ENCODE measurements around the gene SLC50A1.
A peak's percentile ranks its signal among the peaks of the same experiment; 100 is the strongest.
"Not testable (repeated sequence)": the region's sequence is repeated elsewhere in the genome, so short reads cannot be mapped to it uniquely, and the experiment has no call there.

The SLC50A1 gene

GRCh38 chr1:155137154-155137949, 1.7 kb downstream of the SLC50A1 start:
- no peak for DNase-seq

DNA sequence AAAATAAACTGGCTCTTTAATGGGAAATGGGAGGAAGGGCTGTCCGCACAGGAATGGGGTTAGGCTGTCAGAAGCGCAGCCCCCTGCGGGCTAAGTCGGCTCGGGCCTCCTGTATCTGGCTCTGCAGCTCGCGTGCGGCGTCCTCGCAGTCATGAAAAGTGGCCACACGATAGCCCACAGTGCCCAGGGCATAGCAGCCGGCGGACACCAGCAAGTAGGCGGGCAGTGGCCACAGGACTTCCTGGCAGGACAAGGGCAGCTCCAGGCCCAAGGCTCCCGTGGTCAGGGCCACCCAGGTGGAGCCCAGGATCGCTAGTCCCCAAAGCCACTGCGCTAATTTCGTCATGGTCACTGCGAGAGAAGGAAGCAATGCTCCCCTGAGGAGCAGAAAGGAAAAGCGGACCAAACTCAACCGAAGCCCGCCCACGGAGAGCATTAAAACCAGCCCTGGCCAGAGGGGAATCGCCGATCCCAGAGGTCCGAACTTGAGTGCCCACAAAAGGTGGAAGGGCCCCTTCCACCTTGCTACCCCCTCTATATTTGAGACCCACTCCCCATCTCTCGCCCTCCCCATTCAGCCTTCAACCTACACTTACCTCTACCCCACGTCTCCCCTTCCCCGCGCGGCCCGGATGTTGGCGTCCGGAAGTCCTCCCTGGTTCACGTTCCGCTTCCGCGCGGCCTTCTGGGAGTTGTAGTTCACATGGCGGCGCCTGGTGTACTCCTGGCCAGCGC, 4.4 kb downstream of the SLC50A1 start, which contains the start of gene DPM3:
DPM3 (minus strand) TSS at position 637 of the 735 bp plus-strand sequence; CDS start at position 346, 291 bp downstream.
- peak; percentile 94 for DNase-seq

- DNase-seq: no peak
These were observed 4.9 kb downstream of the SLC50A1 start for GRCh38 chr1:155140630-155140953.

GRCh38 chr1:155141749-155142148, 6.1 kb downstream of the SLC50A1 start:
- no peak for DNase-seq

DNA sequence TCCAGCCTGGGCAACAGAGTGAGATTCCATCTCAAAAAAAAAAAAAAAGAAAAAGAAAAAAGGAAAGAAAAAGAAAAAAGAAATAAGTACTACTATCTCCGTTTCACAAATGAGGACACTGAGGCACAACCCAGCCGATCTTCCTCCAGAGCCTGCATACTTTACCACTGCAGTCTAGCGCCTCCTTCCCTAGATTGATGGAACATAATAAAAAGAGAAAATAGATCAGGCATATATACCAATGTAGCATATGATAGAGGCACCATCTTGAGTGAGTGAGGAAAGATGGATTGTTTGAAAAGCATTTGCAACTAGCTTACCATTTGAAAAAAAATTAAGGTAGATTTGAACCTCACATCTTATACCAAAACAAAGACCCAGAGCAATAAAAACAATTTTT, 9.8 kb downstream of the SLC50A1 start:
- no peak for DNase-seq

- not testable (repeated sequence) for DNase-seq
These were observed 20.5 kb downstream of the SLC50A1 start for GRCh38 chr1:155155996-155156643.

- DNase-seq: peak; percentile 90
These were observed 23.3 kb downstream of the SLC50A1 start for GRCh38 chr1:155158991-155159390.

DNA sequence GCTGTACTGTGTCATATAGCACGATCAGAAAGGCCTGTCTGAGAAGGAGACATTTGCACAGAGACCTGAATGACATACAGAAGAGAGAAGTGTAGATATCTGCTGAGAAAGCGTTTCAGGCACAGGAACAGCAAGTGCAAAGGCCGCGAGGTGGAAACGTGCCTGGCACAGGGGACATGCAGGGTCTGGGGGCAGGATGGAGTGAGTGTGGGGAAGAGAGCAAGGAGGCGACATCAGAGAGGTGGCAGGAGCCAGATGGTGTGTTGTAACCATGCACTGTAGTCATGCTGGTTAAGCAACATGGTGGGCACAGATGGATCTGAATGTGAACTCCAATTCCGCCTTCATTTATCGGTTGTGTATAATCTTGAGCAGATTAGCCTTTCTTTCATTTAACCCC, 24.5 kb downstream of the SLC50A1 start:
- DNase-seq: no peak

DNA sequence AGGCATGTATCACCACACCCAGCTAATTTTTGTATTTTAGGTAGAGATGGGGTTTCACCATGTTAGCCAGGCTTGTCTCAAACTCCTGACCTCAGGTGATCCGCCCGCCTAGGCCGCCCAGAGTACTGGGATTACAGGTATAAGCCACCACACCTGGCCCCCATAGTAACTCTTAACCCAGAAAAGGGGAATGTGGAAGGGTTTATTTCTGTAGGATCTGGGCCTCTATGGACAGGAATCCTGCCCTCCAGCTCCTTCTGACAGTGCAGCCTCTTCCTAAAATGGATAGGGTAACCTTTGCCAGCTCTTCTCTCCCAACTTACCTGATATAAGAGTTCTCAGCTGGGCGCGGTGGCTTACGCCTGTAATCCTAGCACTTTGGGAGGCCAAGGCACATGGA, 27.0 kb downstream of the SLC50A1 start:
- DNase-seq: not testable (repeated sequence)

GRCh38 chr1:155163785-155164184, 28.1 kb downstream of the SLC50A1 start:
- not testable (repeated sequence) for DNase-seq

GRCh38 chr1:155164625-155165024, 29.0 kb downstream of the SLC50A1 start:
- not testable (repeated sequence) for DNase-seq

DNA sequence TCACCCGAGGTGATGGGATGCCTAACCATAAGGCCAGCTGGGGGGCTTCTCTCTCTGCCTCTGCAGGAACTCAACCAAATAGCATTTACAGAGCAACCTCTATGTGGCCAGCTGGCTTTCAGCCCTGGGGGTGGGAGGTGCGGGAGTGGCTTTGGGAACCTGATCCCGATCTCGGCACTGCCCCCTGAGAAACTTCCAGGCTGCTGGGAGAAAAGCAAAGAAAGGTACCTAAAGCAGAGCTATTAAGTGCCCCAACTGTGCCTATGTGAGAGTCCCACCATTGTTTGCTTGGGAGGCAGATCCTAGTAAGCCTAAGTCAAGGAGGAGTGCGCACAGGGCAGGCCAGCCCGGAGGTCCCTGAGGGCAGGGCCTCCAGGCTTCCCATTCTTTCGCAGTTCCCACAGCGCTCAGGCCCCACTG, 30.4 kb downstream of the SLC50A1 start:
- DNase-seq: peak; percentile 49

DNA sequence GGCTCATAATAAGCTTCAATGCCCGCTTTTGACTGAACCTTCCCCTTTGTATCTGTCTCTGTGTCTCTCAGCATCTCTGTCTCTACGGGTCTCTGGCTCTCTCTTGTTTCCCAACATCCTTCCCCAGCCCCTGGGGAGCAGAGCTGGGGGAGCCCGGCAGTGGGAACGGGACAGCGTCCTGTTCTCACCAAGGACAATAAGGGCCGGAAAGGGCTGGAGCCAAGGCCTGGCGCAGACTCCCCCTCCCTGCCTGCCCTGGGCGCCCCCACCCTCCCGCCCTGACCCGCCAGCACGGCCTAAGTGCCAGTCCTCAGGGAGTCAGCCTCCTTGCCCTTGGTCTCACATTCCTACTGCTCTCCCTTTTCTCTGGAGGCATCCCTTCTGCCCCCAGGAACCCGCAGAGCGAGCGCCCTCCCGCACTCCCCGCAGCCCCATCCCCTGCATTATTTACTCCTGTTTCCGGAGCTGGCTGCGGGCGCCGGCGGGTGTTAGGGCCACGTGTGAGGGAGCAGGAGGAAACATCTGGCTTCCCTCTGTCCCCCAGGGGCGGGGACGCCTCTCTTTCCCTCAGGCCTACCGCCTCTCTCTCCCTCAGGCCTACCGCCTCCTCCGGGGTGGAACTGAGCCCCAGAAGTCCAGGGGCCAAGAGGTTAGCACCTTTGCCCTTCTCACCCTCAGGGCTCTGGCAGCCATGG, 31.0 kb downstream of the SLC50A1 start:
- DNase-seq: peak; percentile 97

DNA sequence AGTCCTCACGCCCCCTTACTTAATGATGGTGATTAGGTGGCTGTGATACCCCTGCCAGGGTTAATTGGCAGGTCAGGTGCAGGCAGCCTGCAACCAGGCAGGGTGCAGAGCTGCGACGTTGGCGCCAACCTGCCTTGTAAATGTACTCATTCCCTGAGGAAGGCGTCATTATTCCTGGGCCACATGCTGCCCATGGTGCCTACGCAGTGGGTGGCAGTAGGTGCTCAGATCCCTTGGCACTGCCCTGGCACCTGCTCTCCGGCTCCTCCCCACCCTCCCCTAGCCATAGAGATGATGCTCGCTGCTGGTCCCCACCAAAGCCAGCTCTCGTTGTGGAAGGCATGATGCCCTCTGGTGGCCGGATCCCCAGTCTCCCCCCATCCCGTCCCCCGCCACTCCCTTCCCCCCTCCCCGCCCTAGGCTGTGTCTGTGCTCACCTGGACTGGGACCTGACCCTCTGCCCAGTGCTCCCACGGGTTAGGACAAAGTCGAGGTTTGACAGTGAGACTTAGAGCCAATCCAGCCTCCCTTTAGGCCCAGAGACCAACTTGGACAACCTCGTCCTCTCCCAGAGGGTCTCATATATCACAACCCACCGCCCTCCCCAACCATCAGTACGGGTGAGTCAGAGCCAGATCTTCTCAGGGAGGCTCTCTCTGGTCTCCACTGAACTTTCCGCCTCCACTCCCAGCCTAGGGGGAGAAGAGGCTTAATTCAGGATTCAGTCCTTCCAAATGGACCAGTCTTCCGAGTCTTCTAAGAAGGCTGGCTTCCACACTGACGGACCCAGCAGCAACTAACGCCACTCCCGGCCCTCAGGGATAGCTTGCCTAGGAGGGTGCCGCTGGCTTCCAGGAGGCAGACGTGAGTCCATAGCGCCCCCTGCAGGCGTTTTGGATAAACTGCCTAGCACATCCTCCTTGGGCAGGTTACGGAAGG, 31.8 kb downstream of the SLC50A1 start:
- peak; percentile 99 for DNase-seq

- DNase-seq: not testable (repeated sequence)
These were observed 32.4 kb downstream of the SLC50A1 start for GRCh38 chr1:155168105-155168445.

- DNase-seq: peak; percentile 62
These were observed 33.0 kb downstream of the SLC50A1 start for GRCh38 chr1:155168456-155169210.

- no peak for DNase-seq
These were observed 33.9 kb downstream of the SLC50A1 start for GRCh38 chr1:155169541-155169940.

- DNase-seq: no peak
These were observed 34.6 kb downstream of the SLC50A1 start for GRCh38 chr1:155170101-155170785.

GRCh38 chr1:155170806-155171205, 35.2 kb downstream of the SLC50A1 start:
- no peak for DNase-seq
